Astrocyte (in vitro differentiated cells and primary cell): ENCODE measurements around the gene ENOX1. TPM values are rescaled to one million over a fixed set of nuclear protein-coding genes. Genes with fewer than 3 reads are reported as not detected.

Experiments used
- DNase-seq: peaks from one replicate; pipeline ENCODE4 v3.0.0-alpha.2; 2010; ENCODE audit warnings: low read depth
- FAIRE-seq: peaks from 2 replicates; lab custom pipeline; 2011; peaks lifted over from hg19 to GRCh38; lab: Jason Lieb, UNC
- H2AFZ ChIP-seq: 2 replicates; pipeline ENCODE4 v1.6.0; 2012; ENCODE audit warnings: low read depth, low read length, inconsistent platforms
- H3K27ac ChIP-seq: 2 replicates; pipeline ENCODE4 v1.5.1; 2011; ENCODE audit warnings: low read depth, low read length, inconsistent platforms
- H3K27me3 ChIP-seq: 2 replicates; pipeline ENCODE4 v1.6.0; 2011; ENCODE audit warnings: low read length, inconsistent platforms; ENCODE audit not compliant: insufficient read depth
- H3K36me3 ChIP-seq: 2 replicates; pipeline ENCODE4 v1.5.1; 2011; ENCODE audit warnings: low read length, inconsistent platforms; ENCODE audit not compliant: insufficient read depth
- H3K4me1 ChIP-seq: 2 replicates; pipeline ENCODE4 v1.5.1; 2011; ENCODE audit warnings: low read length, inconsistent platforms; ENCODE audit not compliant: insufficient read depth
- H3K4me2 ChIP-seq: 2 replicates; pipeline ENCODE4 v1.6.0; 2012; ENCODE audit warnings: low read length, inconsistent platforms
- H3K4me3 ChIP-seq: 2 replicates; pipeline ENCODE4 v1.5.1; 2011; ENCODE audit warnings: low read depth, mild to moderate bottlenecking, low read length, inconsistent platforms; ENCODE audit not compliant: insufficient read depth
- H3K79me2 ChIP-seq: 2 replicates; pipeline ENCODE4 v1.6.0; 2012; ENCODE audit warnings: mild to moderate bottlenecking, low read length, inconsistent platforms; ENCODE audit not compliant: insufficient read depth
- H3K9ac ChIP-seq: 2 replicates; pipeline ENCODE4 v1.6.0; 2012; ENCODE audit warnings: mild to moderate bottlenecking, low read length, inconsistent platforms
- H3K9me3 ChIP-seq: 2 replicates; pipeline ENCODE4 v1.5.1; 2012; ENCODE audit warnings: low read depth, mild to moderate bottlenecking, low read length, inconsistent platforms; ENCODE audit not compliant: insufficient read depth
- H4K20me1 ChIP-seq: 2 replicates; pipeline ENCODE4 v1.6.0; 2012; ENCODE audit warnings: low read length, inconsistent platforms; ENCODE audit not compliant: insufficient read depth
- H3K27ac Mint-ChIP-seq: one replicate; pipeline ENCODE4 v1.8.0; 2021; ENCODE audit warnings: mild to moderate bottlenecking, mixed read lengths; ENCODE audit not compliant: unreplicated experiment
- H3K27me3 Mint-ChIP-seq: one replicate; pipeline ENCODE4 v1.8.0; 2021; ENCODE audit warnings: low read depth, mixed read lengths; ENCODE audit not compliant: unreplicated experiment
- H3K36me3 Mint-ChIP-seq: one replicate; pipeline ENCODE4 v1.8.0; 2021; ENCODE audit warnings: low read depth, mixed read lengths; ENCODE audit not compliant: unreplicated experiment
- H3K4me1 Mint-ChIP-seq: one replicate; pipeline ENCODE4 v1.8.0; 2021; ENCODE audit warnings: low read depth, mixed read lengths; ENCODE audit not compliant: unreplicated experiment
- H3K4me3 Mint-ChIP-seq: one replicate; pipeline ENCODE4 v1.8.0; 2021; ENCODE audit warnings: mild to moderate bottlenecking, moderate library complexity, mixed read lengths; ENCODE audit not compliant: unreplicated experiment
- H3K9me3 Mint-ChIP-seq: one replicate; pipeline ENCODE4 v1.8.0; 2021; ENCODE audit warnings: mild to moderate bottlenecking, mixed read lengths; ENCODE audit not compliant: unreplicated experiment
- CTCF ChIP-seq: IDR thresholded peaks from 2 replicates; pipeline ENCODE4 v1.5.1; 2011; ENCODE audit warnings: low read depth, mild to moderate bottlenecking, inconsistent platforms, low read length, moderate library complexity; ENCODE audit not compliant: insufficient read depth
- EZH2 ChIP-seq: IDR thresholded peaks from 2 replicates; pipeline ENCODE4 v1.6.1; 2012; ENCODE audit warnings: mild to moderate bottlenecking, low read length, inconsistent platforms; ENCODE audit not compliant: insufficient read depth
- total RNA-seq: library from RNA; stranded (reverse); gene quantifications from 2 replicates; pipeline ENCODE4 v1.2.1, GENCODE V29; 2021

The ENOX1 gene
- total RNA-seq, 1 donor from 2014 or later: 2.3 TPM

GRCh38 chr13:43204591-43204990 is 582.2 kb downstream of the ENOX1 start:
- H3K4me3 Mint-ChIP-seq: no peak overlapping the region
- TF ChIP-seq EZH2 (no peak), CTCF (no peak)

GRCh38 chr13:43203781-43204180 is 583.0 kb downstream of the ENOX1 start:
- no peak overlapping the region for H3K9ac ChIP-seq
- Mint-ChIP-seq H3K36me3 (no peaks in the 10 kb centered on the region), H3K27me3 (no peaks in the 10 kb centered on the region), H3K27ac (no peak overlapping the region), H3K9me3 (peaks cover 11% of the 10 kb centered on the region), H3K4me3 (no peak overlapping the region), H3K4me1 (no peaks in the 10 kb centered on the region)
- DNase-seq (no peak), FAIRE-seq (no peak)
- H3K9me3 ChIP-seq: peaks cover 5% of the 10 kb centered on the region
- H3K79me2 ChIP-seq: no peaks in the 10 kb centered on the region
- no peaks in the 10 kb centered on the region for H3K27me3 ChIP-seq
- no peaks in the 10 kb centered on the region for H3K36me3 ChIP-seq
- no peak overlapping the region for H3K27ac ChIP-seq
- H3K4me1 ChIP-seq: no peaks in the 10 kb centered on the region
- no peak overlapping the region for H3K4me2 ChIP-seq
- H3K4me3 ChIP-seq: no peak overlapping the region
- H2AFZ ChIP-seq: no peak overlapping the region
- H4K20me1 ChIP-seq: no peaks in the 10 kb centered on the region
- TF ChIP-seq EZH2 (no peak), CTCF (no peak)

More at GRCh38 chr13:43204591-43204990, 582.2 kb downstream of the ENOX1 start:
- Histone ChIP-seq H4K20me1 (no peaks in the 10 kb centered on the region), H3K9me3 (peaks cover 5% of the 10 kb centered on the region), H3K4me3 (no peak overlapping the region), H3K9ac (no peak overlapping the region), H3K36me3 (no peaks in the 10 kb centered on the region), H3K27ac (no peak overlapping the region), H3K4me1 (no peaks in the 10 kb centered on the region), H3K27me3 (no peaks in the 10 kb centered on the region), H3K79me2 (no peaks in the 10 kb centered on the region), H2AFZ (no peak overlapping the region), H3K4me2 (no peak overlapping the region)
- DNase-seq (no peak), FAIRE-seq (no peak)
- Mint-ChIP-seq H3K4me1 (no peaks in the 10 kb centered on the region), H3K27ac (no peak overlapping the region), H3K36me3 (no peaks in the 10 kb centered on the region), H3K27me3 (no peaks in the 10 kb centered on the region), H3K9me3 (peaks cover 11% of the 10 kb centered on the region)

GRCh38 chr13:43200736-43201135 is 586.0 kb downstream of the ENOX1 start:
- H3K4me3 ChIP-seq: no peak overlapping the region
- no peak for TF ChIP-seq EZH2
- no peak for TF ChIP-seq CTCF
- no peak for DNase-seq
- H3K36me3 Mint-ChIP-seq: peaks cover 3% of the 10 kb centered on the region
- no peak overlapping the region for H3K4me2 ChIP-seq
- H3K27ac ChIP-seq: no peak overlapping the region
- H3K4me3 Mint-ChIP-seq: no peak overlapping the region
- peaks cover 4% of the 10 kb centered on the region for H3K27me3 ChIP-seq
- H3K79me2 ChIP-seq: no peaks in the 10 kb centered on the region
- no peak for FAIRE-seq
- H4K20me1 ChIP-seq: no peaks in the 10 kb centered on the region
- no peaks in the 10 kb centered on the region for H3K4me1 Mint-ChIP-seq
- peaks cover 10% of the 10 kb centered on the region for H3K27me3 Mint-ChIP-seq
- no peak overlapping the region for H3K27ac Mint-ChIP-seq
- no peak overlapping the region for H3K9ac ChIP-seq
- H3K4me1 ChIP-seq: no peaks in the 10 kb centered on the region
- H3K9me3 Mint-ChIP-seq: peaks cover 11% of the 10 kb centered on the region
- no peak overlapping the region for H2AFZ ChIP-seq
- peaks cover 5% of the 10 kb centered on the region for H3K9me3 ChIP-seq
- H3K36me3 ChIP-seq: no peaks in the 10 kb centered on the region
